Muscle layer of duodenum (tissue), 2 donors: ENCODE data around the gene PGD.
"Not testable (repeated sequence)": the region's sequence is repeated elsewhere in the genome, so short reads cannot be mapped to it uniquely, and the experiment has no call there.

Experiments
- H3K27ac ChIP-seq: one replicate; pipeline ENCODE4 v1.7.0; 2013; ENCODE audit warnings: mild to moderate bottlenecking, low read length
- H3K27me3 ChIP-seq: one replicate; pipeline ENCODE4 v1.7.0; 2013; ENCODE audit warnings: low read depth, mild to moderate bottlenecking, control low read depth, low read length
- H3K36me3 ChIP-seq, 2 donors: one replicate each; pipeline ENCODE4 v1.7.0; 2013; ENCODE audit warnings: low read length in 2 of 2, control low read depth in 1 of 2, mild to moderate bottlenecking in 1 of 2; ENCODE audit not compliant: insufficient read depth in 2 of 2, control insufficient read depth in 1 of 2
- H3K4me1 ChIP-seq, 2 donors: one replicate each; pipeline ENCODE4 v1.7.0; 2013; ENCODE audit warnings: low read length in 2 of 2, mild to moderate bottlenecking in 2 of 2, control low read depth in 1 of 2, moderate library complexity in 1 of 2; ENCODE audit not compliant: insufficient read depth in 2 of 2, control insufficient read depth in 1 of 2
- H3K4me3 ChIP-seq, 2 donors: one replicate each; pipeline ENCODE4 v1.7.0; 2013; ENCODE audit warnings: low read length in 2 of 2, low read depth in 1 of 2, mild to moderate bottlenecking in 1 of 2
- H3K9me3 ChIP-seq, 2 donors: one replicate each; pipeline ENCODE4 v1.7.0; 2013; ENCODE audit warnings: low read length in 2 of 2, control low read depth in 1 of 2, mild to moderate bottlenecking in 1 of 2; ENCODE audit not compliant: control insufficient read depth in 1 of 2
- donor health status: healthy.

PGD gene

GRCh38 chr1:10398734-10399443 is at the start of gene PGD:
TSS of gene PGD (plus strand) at chr1:10399064. CDS start at chr1:10399118, 54 bp downstream.
- Histone ChIP-seq H3K4me1 (peaks cover 0 to 13% of the 10 kb centered on the region in 2 donors), H3K4me3 (peak within 1 kb of the TSS; percentile 84 to 94), H3K9me3 (no peaks in the 10 kb centered on the region), H3K36me3 (peaks cover 5 to 9% of the 10 kb centered on the region in 2 donors), H3K27me3 (no peaks in the 10 kb centered on the region), H3K27ac (peak within 1 kb of the TSS; percentile 31)

DNA sequence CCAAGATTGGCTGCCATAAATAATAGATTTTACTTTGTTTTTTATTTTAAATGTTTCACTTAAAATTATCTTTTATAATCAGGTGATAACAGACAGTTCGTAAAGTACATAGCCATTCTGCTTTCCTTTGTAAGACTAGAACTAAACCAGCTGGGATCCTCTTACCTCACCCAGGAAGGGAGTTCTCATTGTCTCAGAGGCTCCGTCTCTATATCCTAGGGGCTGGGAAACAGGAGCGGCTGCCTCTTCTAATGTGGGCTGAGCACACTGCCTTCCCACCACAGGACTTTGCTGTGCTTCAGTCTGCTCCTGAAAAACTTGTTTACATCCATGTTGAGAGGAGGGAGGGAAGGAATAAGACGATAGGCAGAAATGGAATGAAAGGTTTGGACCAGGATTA is 45.6 kb upstream of the PGD start:
- Histone ChIP-seq H3K4me3 (no peak overlapping the region), H3K9me3 (no peaks in the 10 kb centered on the region), H3K36me3 (peaks cover 20 to 33% of the 10 kb centered on the region in 2 donors), H3K27ac (no peak overlapping the region), H3K27me3 (no peaks in the 10 kb centered on the region), H3K4me1 (no peaks in the 10 kb centered on the region)

DNA sequence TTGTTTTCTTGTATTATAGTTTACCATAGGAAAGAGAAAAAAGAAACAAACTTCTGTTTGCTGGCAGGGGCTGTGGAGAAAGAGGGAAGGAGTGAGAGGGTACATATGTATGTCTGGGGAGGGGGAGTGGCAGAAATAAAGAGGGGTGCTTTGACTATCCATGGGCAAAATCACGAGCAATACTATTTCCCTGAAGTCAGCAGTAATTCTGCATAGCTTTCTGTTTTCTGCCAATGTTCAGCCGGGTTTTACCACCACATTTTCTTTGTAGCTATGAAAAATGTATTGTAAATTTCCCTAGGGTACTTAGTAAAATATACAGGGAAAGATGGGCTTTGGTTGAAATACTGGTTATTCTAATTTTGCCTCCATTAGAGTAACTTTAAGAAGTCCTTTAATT is 45.2 kb upstream of the PGD start:
- Histone ChIP-seq H3K9me3 (no peaks in the 10 kb centered on the region), H3K4me3 (no peak overlapping the region), H3K4me1 (no peaks in the 10 kb centered on the region), H3K27me3 (no peaks in the 10 kb centered on the region), H3K36me3 (peaks cover 16 to 29% of the 10 kb centered on the region in 2 donors), H3K27ac (no peak overlapping the region)

DNA sequence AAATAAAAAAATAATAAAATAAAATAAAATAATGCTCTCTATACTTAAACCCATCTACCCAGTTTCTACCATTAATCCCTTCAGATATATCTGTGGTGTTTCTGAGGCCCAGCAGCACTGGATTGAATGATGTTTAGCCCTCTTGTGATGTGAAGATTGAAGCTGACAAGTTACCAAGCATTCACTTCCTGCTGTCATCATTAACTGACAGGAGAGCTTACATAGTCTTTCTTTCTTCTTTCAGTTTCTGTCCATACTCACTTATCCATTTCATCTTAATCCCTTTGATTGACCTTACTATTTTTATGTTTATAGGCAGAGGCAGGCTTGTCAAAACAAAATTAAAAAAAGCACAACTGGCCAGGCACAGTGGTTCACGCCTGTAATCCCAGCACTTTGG is 38.8 kb upstream of the PGD start:
- H3K9me3 ChIP-seq = no peaks in the 10 kb centered on the region
- no peaks in the 10 kb centered on the region for H3K4me1 ChIP-seq
- peaks cover 24 to 33% of the 10 kb centered on the region in 2 donors for H3K36me3 ChIP-seq
- no peak overlapping the region for H3K27ac ChIP-seq
- H3K4me3 ChIP-seq = no peak overlapping the region
- no peaks in the 10 kb centered on the region for H3K27me3 ChIP-seq

DNA sequence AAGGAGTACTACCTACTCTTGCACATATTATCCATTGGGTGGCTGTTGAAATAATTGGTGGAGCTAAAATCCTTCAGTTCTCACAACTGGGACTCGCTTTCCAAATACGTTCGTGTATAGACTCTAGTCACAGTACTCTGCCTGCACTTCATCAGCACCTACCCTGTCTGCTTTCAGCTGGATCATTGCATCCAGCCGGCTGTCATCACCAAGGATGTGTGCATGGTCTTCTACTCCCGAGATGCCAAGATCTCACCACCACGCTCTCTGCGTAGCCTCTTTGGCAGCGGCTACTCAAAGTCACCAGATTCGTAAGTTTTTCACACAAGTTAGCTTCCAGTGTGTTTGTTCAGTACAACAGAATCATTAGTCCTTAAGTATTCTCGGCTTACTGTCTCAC is 37.3 kb upstream of the PGD start:
- Histone ChIP-seq H3K27ac (no peak overlapping the region), H3K36me3 (peaks cover 26 to 41% of the 10 kb centered on the region in 2 donors), H3K4me1 (no peaks in the 10 kb centered on the region), H3K27me3 (no peaks in the 10 kb centered on the region), H3K4me3 (no peak overlapping the region), H3K9me3 (no peaks in the 10 kb centered on the region)

DNA sequence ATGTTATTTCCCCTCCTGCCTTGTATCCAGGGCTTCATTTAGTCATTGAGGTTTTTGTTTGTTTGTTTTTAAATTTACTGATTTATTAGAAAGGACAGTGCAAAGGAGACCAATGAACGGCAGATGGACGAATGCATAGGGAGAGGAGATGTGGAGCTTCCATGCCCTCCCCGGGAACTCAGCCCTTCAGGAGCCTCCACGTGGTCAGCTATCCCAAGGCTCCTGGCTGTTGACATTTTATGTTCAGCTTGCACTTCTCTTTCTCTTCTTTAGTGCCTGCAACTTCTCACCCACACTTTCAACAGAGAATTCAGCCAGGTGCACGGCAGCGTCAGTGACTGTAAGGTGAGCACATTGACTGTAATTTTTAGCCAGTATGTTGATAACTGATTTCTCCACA is 30.7 kb upstream of the PGD start:
- no peak overlapping the region for H3K4me3 ChIP-seq
- no peaks in the 10 kb centered on the region for H3K27me3 ChIP-seq
- peaks cover 32 to 54% of the 10 kb centered on the region in 2 donors for H3K36me3 ChIP-seq
- H3K4me1 ChIP-seq = no peaks in the 10 kb centered on the region
- H3K9me3 ChIP-seq = no peaks in the 10 kb centered on the region
- H3K27ac ChIP-seq = no peak overlapping the region

DNA sequence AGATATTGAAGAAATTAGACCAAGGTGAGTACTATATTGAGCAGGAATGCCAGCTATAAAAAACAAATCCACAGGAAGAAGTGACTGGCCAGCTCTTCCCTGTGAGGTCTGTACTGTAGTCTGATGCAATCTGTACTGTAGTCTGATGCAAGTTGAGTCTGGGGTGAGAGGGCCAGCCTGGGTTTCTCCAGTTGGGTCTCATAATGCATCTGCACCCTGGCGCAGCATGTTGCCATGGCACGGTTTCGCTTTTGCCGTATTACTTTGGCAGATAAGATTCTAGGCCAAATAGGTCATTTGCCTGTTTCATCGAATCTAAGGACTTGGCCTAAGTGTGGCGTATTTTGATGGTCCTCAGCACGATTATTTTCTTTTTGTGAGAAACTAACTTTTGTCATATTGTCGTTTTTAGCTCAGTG is 24.4 kb upstream of the PGD start:
- H3K4me3 ChIP-seq = no peak overlapping the region
- H3K4me1 ChIP-seq = no peaks in the 10 kb centered on the region
- H3K36me3 ChIP-seq = peaks cover 49 to 55% of the 10 kb centered on the region in 2 donors
- H3K9me3 ChIP-seq = no peaks in the 10 kb centered on the region
- no peaks in the 10 kb centered on the region for H3K27me3 ChIP-seq
- H3K27ac ChIP-seq = no peak overlapping the region

GRCh38 chr1:10377365-10378029 is 21.4 kb upstream of the PGD start:
- not testable (repeated sequence) for H3K27me3 ChIP-seq, H3K4me1 ChIP-seq, H3K27ac ChIP-seq, H3K4me3 ChIP-seq, H3K9me3 ChIP-seq
- peaks cover 36 to 47% of the 10 kb centered on the region in 2 donors for H3K36me3 ChIP-seq

- no peaks in the 10 kb centered on the region for H3K4me1 ChIP-seq
- peaks cover 36 to 47% of the 10 kb centered on the region in 2 donors for H3K36me3 ChIP-seq
- H3K27ac ChIP-seq = peak overlapping the region; percentile 9
- H3K4me3 ChIP-seq = no peak overlapping the region
- H3K27me3 ChIP-seq = no peaks in the 10 kb centered on the region
- no peaks in the 10 kb centered on the region for H3K9me3 ChIP-seq
Observed at GRCh38 chr1:10378081-10378841, 20.6 kb upstream of the PGD start.

- no peak overlapping the region for H3K4me3 ChIP-seq
- H3K27ac ChIP-seq = no peak overlapping the region
- H3K9me3 ChIP-seq = no peaks in the 10 kb centered on the region
- peaks cover 30 to 39% of the 10 kb centered on the region in 2 donors for H3K36me3 ChIP-seq
- no peaks in the 10 kb centered on the region for H3K4me1 ChIP-seq
- no peaks in the 10 kb centered on the region for H3K27me3 ChIP-seq
Observed at GRCh38 chr1:10379101-10379620, 19.7 kb upstream of the PGD start.

DNA sequence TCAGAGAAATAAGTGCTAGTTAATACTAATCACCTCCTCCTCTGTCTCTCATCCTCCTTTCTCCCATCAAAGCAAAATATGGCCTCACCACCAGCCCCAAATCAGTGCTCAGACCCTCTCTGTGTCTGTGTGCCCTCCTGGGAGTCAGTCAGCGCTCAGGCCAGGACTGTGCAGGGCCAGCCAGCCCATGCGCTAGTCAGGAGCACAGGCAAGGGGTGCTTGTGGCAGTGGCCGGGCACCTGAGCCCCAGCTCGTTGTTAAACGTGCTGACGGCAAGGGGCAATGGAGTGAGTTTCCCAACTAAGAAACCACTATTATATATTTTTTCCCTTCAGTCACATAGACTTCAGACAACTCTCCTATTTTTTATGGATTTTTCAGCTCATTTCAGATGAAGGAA is 19.2 kb upstream of the PGD start:
- no peaks in the 10 kb centered on the region for H3K9me3 ChIP-seq
- no peak overlapping the region for H3K4me3 ChIP-seq
- H3K27ac ChIP-seq = no peak overlapping the region
- H3K27me3 ChIP-seq = no peaks in the 10 kb centered on the region
- peaks cover 25 to 35% of the 10 kb centered on the region in 2 donors for H3K36me3 ChIP-seq
- no peaks in the 10 kb centered on the region for H3K4me1 ChIP-seq
